Left ventricle myocardium superior (tissue), 1 donor: ENCODE data around the gene ZNF816. TPM values are rescaled to one million over a fixed set of nuclear protein-coding genes. Genes with fewer than 3 reads are reported as not detected.
"Not testable (repeated sequence)": the region's sequence is repeated elsewhere in the genome, so short reads cannot be mapped to it uniquely, and the experiment has no call there.

Experiments
- ATAC-seq: fragments of 200-7000 bp; cut with Tn5 transposase; one replicate; pipeline ENCODE4 v1.9.1; 2020; ENCODE audit warnings: mild to moderate bottlenecking, moderate library complexity
- DNase-seq: peaks from one replicate; pipeline ENCODE4 v3.0.0-alpha.2; 2020
- intact Hi-C: fragments of 100-400 bp; cut with micrococcal nuclease; formaldehyde crosslinking; loops from one replicate; pipeline ENCODE4 v1.11.0; 2022
- total RNA-seq: library from RNA; stranded (reverse); fragmentation: NEBNext Ultra II Directional; extraction: Animal tissue kit (Norgen Biotek cat#: 25700); gene quantifications from one replicate; pipeline ENCODE4 v1.2.1, GENCODE V29; 2021
- donor health status: DM: no; HTN: yes; CAD: no; lungs with severe emphysema.

ZNF816 gene
- total RNA-seq, 1 donor from 2014 or later: 4.4 TPM

DNA sequence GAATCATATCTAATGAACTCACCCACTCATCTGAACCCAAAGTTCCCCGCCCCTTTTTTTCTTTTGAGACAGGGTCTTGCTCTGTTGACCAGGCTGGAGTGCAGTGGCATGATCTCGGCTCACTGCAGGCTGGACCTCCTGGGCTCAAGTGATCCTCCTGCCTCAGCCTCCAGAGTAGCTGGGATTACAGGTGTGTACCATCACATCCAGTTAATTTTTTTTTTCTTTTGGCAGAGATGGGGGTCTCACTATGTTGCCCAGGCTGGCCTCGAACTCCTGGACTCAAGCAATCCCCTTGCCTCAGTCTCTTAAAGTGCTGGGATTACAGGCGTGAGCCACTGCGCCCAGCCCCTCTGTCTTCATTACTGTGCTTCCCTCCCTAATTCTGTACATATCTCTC lies 21.8 kb downstream of the ZNF816 start:
- ATAC-seq, intact Hi-C loops, DNase-seq: not testable (repeated sequence)

DNA sequence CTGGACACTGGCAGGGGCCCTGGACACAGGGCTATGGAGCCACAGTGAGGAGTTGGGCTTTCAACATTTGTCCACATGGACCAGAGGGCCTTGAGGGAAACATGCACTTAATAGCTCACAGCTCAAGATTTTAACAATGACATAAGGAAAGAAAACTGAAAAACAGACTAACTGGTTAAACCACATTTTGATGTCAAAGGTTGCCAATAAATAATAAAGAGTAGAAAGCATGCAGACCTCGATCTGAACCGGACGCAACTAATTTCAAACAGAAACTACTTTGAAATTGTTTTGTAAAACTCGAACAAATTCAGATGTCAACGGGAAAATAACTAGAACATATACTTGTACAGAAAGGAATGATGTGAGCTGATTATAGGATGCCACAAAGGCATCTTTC lies 23.9 kb downstream of the ZNF816 start:
- intact Hi-C loops: no loop called here
- ATAC-seq: no peak
- no peak for DNase-seq

DNA sequence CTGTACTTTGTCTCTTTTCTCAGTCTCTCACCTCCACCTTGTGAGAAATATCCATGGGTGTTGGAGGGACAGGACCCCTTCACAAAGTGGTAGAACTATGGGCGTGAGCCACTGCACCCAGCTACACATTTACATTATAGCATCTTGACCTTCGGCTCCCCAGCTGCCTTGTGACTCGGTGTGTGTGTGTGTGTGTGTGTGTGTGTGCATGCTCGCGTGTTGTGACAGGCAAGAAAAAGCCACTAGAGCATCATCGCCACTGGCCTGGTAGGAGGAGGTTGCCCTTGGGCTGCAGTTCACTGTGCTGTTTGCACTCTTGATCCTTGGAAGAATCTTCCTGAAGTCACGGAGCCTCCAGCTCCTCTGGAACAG lies 25.7 kb downstream of the ZNF816 start:
- DNase-seq: no peak
- intact Hi-C loops: no loop called here
- ATAC-seq: no peak

DNA sequence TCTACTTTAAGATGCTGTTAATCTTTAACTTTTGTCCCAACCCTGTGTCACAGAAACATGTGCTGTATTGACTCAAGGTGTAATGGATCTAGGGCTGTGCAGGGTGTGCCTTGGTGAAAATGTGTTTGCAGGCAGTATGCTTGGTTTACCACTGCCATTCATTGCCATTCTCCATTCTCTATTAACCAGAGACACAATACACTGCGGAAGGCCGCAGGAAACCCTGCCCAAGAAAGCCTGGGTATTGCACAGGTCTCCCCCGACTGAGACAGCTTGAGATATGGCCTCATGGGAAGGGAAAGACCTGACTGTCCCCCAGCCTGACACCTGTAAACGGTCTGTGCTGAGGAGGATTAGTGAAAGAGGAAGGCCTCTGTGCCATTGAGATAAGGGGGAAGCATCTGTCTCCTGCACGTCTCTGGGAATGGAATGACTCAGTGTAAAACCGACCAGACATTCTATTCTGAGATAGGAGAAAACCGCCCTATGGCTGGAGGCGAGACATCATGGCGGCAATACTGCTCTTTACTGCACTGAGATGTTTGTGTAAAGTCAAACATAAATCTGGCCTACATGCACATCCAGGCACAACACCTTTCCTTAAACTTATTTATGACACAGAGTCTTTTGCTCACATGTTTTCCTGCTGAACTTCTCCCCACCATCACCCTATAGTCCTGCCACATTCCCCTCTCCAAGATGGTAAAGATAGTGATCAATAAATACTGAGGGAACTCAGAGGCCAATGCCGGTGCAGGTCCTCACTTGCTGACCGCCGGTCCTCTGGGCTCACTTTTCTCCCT lies 26.3 kb downstream of the ZNF816 start:
- intact Hi-C loops: no loop called here
- DNase-seq (no peak), ATAC-seq (no peak)

DNA sequence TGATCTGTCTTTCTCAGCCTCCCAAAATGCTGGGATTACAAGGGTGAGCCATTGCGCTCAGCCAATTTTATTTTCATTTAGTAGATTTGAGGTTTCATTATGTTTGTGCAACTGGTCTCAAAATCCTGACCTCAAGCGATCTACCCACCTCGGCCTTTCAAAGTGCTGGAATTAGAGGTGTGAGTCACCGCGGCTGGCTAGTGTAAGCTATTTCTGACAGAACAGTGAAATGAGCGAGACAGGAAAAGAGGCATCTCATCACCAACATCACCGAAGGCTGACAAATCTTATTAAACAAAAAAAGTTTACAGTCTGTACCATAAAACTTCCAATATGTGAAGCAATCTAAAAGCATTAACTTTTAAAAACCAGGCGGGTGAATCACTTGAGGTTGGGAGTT lies 27.2 kb downstream of the ZNF816 start:
- no peak for ATAC-seq

DNA sequence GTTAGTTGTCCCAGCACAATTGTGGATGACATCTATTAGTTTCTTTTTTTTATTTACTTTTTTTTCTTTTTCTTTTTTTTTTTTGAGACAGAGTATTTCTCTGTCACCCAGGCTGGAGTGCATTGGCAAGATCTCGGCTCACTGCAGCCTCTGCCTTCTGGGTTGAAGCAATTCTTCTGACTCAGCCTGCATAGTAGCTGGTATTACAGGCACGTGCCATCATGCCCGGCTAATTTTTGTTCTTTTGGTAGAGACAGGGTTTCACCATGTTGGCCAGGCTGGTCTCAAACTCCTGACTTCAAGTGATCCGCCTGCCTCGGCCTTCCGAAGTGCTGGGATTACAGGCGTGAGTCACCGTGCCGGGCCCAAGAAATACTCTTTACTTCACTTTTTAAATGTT lies 38.0 kb downstream of the ZNF816 start:
- DNase-seq, ATAC-seq, intact Hi-C loops: not testable (repeated sequence)

More for the DNA sequence above, 27.2 kb downstream of the ZNF816 start:
- DNase-seq: no peak
- intact Hi-C loops: no loop called here

DNA sequence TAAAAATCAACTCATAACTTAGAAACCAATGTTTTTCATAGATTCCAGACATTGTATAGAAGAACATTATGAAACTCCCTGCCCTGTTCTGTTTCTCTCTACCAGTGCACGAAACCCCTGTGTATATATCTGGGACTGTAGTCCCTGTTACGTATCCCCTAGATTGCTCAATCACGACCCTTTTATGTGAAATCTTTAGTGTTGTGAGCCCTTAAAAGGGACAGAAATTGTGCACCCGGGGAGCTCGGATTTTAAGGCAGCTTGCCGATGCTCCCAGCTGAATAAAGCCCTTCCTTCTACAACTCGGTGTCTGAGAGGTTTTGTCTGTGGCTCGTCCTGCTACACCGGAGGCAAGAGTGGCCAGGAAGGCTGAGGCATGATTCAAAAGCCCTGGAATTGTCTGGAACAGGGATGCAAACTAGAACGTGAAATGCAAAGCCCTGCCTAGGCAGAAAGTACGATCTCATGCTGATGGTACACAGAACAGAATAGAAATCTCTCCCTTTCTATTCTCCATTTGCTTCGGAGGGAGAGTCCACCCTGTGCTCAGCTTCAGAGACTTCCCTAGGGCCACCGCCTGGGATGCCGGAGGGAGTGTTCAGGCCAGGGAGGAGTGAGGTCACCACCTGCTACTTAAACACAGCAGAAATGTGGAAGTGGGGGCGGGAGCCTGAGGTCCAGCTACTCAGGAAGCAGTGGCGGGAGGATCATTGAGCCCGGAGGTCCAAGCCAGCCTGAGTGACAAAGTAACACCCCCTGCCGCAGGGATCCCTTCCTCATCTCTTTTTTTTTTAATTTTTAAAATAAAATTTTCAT lies 38.7 kb downstream of the ZNF816 start:
- ATAC-seq (peak; percentile 66), DNase-seq (peak; percentile 66)
- intact Hi-C loops: no loop called here

DNA sequence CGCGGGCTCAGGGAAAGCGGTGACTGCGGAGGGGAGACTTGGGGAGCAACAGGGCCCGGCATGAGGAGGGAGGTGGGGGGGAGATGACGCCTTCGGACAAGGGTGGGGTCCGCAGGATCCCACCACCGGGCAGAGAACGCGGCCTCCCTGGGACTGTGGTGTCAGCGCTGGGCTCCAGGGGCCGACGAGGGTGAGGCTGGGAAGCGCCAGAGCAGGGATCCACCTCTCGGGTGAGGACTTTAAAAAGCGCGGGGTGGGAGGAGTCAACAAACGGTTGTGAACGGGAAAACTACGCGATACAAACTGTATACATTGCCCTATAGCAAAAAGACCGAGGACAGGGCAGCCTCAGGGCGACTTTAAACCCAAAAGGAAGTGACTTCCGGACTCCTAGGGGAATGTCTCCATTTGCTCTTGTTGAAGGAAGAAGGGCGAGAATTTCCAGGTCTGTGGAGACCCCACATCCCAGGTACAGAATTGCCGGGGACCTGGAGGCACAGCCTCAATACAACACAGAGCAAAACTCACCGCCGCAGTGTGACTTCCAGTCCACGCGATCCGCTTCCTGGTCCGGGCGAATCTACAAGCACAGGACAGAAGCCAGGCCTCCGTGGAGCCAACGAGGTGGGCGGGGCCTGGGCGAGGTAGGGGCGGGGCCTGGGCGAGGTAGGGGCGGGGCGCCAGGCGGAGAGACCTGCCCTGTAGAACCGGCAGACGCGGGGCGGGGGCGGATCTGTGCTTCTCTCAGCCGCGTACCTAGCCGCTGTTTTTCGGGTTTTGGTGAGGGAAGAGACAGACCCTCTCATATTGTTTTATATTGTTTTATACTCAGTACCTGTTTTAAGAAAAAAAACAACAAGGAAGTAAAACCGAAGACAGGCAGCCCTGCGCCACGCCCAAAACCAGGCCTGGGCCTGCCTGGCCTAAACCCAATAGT lies 39.6 kb downstream of the ZNF816 start, which contains the start of gene ZNF888:
Gene ZNF888 (minus strand): TSS at position 588 of the 937 bp plus-strand sequence. CDS start 5,555 bp downstream, outside the sequence.
- DNase-seq: peak; percentile 93
- intact Hi-C loops: no loop called here

DNA sequence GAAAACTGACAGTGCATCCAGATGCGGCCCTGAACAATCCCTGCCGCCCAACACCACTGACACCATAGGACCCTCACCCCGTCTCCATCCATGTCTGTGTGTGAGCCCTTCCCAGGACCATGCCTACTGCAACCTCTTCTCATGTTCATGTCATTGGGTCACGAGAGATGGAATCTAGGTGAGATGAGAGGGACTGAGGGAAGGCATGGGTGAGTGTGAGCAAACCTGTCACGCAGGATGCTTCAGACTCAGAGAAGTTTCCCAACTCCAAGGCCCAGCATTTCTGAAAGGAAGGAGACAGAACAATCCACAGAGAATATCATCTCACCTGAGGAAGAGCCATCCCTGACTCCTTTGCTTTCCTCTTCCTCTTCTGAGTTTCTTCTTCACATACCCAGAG lies 45.1 kb downstream of the ZNF816 start:
- ATAC-seq (no peak), DNase-seq (no peak)
- intact Hi-C loops: no loop called here

More for the DNA sequence above, 39.6 kb downstream of the ZNF816 start, which contains the start of gene ZNF888:
- peak; percentile 100 for ATAC-seq

DNA sequence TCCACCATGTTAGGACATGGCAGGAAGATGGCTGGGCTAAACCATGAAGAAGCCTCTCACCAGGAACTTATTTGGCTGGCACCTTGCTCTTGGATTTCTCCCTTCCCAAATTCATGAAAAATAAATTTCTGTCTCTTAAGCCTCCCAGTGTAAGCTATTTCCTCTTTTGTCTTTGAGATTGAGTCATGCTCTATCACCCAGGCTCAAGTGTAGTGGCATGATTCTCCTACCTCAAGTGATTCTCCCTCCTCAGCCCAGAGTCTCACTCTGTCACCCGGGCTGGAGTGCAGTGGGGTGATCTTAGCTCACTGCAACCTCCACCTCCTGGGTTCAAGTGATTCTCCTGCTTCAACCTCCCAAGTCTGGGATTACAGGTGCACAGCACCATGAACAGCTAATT lies 52.0 kb downstream of the ZNF816 start:
- ATAC-seq (no peak), DNase-seq (no peak)
- intact Hi-C loops: no loop called here

DNA sequence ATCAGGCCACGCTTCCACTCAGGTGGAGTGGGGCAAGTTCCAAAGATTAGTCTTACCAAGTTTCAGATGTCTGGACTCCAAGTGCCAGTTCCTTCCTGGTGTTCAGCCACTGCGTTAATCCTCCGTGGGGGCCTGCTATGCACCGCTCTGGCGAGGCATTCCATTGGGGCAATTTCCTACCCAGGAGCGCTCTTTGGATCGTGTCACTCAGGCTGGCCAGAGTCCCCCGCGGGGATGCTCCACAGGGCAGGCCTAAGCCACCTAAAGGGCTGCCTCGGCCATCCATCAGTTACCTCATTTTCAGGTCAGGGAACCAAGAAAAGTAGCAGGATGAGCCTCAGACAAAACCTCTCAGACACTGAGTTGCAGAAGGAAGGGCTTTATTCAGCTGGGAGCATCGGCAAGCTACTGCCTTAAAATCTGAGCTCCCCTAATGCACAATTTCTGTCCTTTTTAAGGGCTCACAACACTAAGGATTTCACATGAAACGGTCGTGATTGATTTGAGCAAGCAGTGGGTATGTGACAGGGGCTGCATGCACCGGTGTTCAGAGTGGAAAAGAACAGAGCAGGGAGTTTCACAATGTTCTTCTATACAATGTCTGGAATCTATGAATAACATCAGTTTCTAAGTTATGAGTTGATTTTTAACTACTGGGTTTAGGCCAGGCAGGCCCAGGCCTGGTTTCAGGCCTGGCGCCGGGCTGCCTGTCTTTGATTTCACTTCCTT lies 58.5 kb downstream of the ZNF816 start:
- DNase-seq, intact Hi-C loops, ATAC-seq: not testable (repeated sequence)

DNA sequence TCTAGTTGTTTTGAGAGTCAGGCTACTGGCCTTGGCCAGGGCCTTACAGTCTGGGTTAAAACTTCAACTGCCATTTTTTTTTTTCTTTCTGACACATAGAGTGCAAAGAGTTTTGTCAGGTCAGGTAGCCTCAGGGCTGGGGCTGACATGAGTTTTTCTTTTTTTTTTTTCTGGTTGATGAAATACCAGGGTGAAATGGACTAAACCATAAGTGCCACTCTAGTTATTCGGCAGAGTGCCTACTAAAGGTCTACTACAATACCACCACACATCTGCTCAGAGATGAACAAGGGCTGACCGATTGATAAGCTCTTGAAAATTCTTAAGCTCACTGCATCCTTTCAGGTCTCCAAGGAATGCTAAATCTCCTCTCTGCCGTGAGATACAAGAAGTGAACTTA lies 60.8 kb downstream of the ZNF816 start:
- no peak for DNase-seq
- no peak for ATAC-seq
- intact Hi-C loops: no loop called here

Other genes starting within 250 kb of the ZNF816 start
- 6.9 TPM for gene ZNF611, start 227.8 kb downstream of the ZNF816 start, total RNA-seq
- 2.0 TPM for gene ZNF600, start 176.1 kb downstream of the ZNF816 start, total RNA-seq
- gene ZNF28, start 141.2 kb downstream of the ZNF816 start, total RNA-seq: 9.2 TPM
- 8.1 TPM for gene ZNF468, start 105.3 kb downstream of the ZNF816 start, total RNA-seq
- 9.3 TPM for gene ZNF320, start 65.2 kb downstream of the ZNF816 start, total RNA-seq
- 1.4 TPM for gene ZNF888, start 39.5 kb downstream of the ZNF816 start, total RNA-seq
- not detected for gene ERVV-1, start 51.0 kb upstream of the ZNF816 start, total RNA-seq
- gene ERVV-2, start 81.9 kb upstream of the ZNF816 start, total RNA-seq: not detected
- 19.2 TPM for gene ZNF160, start 140.5 kb upstream of the ZNF816 start, total RNA-seq
- gene ZNF415, start 170.0 kb upstream of the ZNF816 start, total RNA-seq: 23.9 TPM
- gene ZNF347, start 196.2 kb upstream of the ZNF816 start, total RNA-seq: 6.6 TPM
- gene ZNF665, start 230.5 kb upstream of the ZNF816 start, total RNA-seq: 0.64 TPM